Fibroblast of the aortic adventitia (primary cell): ENCODE data around the gene AAMP. TPM values are rescaled to one million over a fixed set of nuclear protein-coding genes. Genes with fewer than 3 reads are reported as not detected.

Experiments used
- DNase-seq: peaks from one replicate; pipeline ENCODE4 v3.0.0-alpha.2; 2010; ENCODE audit warnings: low read depth
- H3K4me3 ChIP-seq: 2 replicates; pipeline ENCODE4 v1.5.1; 2011; ENCODE audit warnings: low read depth, mild to moderate bottlenecking, control low read depth, low read length, moderate library complexity
- total RNA-seq: library from RNA; depleted of rRNA; stranded (reverse); fragments of >200 nt; gene quantifications from 2 replicates; pipeline ENCODE4 v1.2.3, GENCODE V29; 2012; ENCODE audit warnings: low replicate concordance
- TF ChIP-seq, protein P1 (sequence below): IDR thresholded peaks from 2 replicates; pipeline ENCODE4 v1.5.1; 2011; ENCODE audit warnings: mild to moderate bottlenecking, low read length, control low read depth, inconsistent platforms; ENCODE audit not compliant: insufficient read depth

The AAMP gene
- total RNA-seq, 1 donor, result 64.4 TPM

DNA sequence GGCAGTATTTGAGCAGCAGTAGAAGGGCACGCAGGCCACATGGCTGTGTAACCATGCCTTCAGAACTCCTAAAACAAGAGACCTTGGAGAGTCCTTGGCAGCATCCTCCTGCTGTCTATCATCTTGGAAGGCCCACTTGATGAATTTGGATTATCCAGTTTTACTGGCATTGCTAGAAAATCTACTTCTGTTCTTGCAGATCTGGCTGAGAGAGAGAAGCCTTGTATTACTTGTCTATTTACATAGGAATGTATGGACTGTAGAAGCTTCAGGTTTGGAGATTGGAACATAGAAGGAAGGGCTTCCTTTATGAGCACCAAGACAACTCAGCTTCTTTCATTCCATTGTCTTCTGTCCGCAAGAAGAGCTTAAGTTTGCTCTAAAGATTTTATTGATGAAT, 25.3 kb downstream of the AAMP start:
- TF ChIP-seq, protein P1, sequence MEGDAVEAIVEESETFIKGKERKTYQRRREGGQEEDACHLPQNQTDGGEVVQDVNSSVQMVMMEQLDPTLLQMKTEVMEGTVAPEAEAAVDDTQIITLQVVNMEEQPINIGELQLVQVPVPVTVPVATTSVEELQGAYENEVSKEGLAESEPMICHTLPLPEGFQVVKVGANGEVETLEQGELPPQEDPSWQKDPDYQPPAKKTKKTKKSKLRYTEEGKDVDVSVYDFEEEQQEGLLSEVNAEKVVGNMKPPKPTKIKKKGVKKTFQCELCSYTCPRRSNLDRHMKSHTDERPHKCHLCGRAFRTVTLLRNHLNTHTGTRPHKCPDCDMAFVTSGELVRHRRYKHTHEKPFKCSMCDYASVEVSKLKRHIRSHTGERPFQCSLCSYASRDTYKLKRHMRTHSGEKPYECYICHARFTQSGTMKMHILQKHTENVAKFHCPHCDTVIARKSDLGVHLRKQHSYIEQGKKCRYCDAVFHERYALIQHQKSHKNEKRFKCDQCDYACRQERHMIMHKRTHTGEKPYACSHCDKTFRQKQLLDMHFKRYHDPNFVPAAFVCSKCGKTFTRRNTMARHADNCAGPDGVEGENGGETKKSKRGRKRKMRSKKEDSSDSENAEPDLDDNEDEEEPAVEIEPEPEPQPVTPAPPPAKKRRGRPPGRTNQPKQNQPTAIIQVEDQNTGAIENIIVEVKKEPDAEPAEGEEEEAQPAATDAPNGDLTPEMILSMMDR, result no peak
- no peak overlapping the region for H3K4me3 ChIP-seq
- no peak for DNase-seq

DNA sequence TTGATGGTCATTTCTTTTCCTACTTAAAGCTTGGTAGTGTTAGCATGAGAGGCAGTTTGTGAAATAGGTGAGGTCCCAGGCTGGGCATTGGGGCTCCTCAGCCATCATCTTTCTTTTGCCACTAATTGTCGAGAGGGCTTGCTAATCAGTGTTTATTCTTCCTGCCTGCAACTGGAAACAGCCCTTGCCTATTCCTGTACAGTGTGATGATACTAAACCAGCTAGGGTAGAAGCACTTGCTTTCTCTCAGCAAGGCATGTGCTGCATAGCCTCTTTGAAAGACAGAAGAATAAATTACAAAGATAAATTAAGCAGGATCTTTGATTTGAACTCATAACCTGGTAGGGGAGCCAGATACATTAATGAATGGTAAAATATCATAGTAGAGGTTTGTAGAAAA, 25.7 kb downstream of the AAMP start:
- TF ChIP-seq, protein P1, result no peak
- DNase-seq, result no peak
- no peak overlapping the region for H3K4me3 ChIP-seq

DNA sequence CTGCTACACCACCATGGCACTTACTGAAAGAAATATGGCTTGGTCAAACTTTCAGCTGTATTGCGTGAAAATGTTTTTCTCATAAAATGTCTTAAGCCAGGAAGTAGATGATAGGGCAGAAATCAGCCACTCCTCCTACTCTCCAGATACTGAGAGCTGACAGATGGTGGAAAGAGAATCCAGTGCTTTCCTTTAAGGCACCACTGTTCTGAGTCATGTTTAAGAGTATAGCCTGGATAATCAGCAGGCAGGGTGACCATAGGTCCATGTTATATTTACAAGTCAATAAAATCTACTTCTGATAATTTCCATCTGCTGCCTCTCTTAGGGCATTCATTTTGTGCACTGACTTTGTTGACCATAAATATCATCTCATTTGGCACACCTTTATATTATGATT, 31.1 kb downstream of the AAMP start:
- H3K4me3 ChIP-seq, result no peak overlapping the region
- TF ChIP-seq, protein P1, result no peak
- DNase-seq, result no peak

DNA sequence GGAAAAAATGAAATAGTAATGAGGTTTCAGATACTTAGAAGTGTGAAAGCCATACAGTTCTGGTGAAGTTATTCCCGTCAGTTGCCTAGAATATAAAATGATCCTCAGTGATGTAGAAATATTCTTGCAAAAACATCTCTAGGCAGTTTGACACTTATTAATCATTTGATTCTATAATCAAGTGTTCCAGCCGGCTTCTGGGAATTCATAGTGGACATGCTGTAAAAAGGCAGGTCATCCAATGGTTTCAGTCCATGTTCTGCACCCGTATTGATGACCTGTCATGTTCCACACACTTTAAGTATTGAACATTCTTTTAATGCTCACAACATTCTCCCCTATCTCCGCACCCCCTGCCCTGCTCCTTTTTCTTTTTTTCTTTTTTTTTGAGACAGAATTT, 33.1 kb downstream of the AAMP start:
- TF ChIP-seq, protein P1, result no peak
- H3K4me3 ChIP-seq, result no peak overlapping the region
- DNase-seq, result no peak

DNA sequence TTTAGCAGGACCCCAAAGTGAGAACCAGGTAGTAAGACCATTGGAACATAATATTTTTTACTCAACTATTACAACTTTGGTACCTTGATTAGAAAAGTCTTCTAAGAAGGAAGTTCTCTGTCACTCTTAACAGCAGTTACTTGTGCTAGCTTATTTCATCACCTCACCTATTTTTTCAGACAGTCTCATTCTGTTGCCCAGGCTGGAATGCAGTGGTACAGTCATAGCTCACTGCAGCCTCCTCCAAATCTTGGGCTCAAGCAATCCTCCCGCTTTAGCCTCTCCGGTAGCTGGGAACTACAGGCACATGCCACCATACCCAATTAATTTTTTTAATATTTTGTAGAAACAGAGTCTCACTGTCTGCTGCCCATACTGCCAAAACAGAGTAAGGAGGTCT, 34.9 kb downstream of the AAMP start:
- no peak overlapping the region for H3K4me3 ChIP-seq
- DNase-seq, result no peak
- TF ChIP-seq, protein P1, result no peak

DNA sequence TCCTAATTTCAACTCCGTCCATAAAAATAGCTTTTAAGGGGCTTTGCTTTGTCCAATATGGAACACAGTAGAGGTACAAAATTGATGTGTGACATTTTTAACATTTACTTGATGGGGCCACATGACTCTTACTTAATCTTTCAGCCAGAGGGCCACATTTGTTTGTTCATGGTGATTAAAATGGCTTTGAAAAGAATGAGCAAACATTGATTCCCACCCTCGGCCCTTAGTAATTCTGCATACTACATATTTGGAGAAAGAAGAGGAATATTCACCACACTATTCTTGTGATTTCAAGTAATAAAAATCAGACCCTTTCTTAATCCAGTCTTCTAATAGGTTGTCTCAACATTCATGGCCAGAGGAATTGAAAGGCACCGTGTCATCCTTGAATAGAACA, 35.4 kb downstream of the AAMP start:
- DNase-seq, result no peak
- TF ChIP-seq, protein P1, result no peak
- H3K4me3 ChIP-seq, result no peak overlapping the region

DNA sequence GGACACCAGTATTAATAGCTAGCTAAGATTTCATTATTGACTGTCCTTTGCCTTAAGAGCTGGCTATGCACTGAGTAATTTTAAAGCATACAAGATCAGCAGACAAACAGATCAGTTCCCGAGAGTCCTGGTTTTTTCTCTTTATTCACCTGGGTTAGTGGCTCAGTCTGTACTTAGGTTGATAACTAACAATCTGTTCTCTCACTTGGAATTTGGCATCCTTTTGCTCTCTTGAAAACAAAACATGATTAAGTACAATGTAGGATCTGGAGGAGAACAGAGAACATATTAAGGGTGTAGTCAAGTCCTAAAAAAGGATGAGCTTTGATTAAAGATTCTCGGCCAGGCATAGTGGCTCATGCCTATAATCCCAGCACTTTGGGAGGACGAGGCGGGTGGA, 36.4 kb downstream of the AAMP start:
- DNase-seq, result no peak
- no peak overlapping the region for H3K4me3 ChIP-seq
- TF ChIP-seq, protein P1, result no peak
